ENCODE measurements around the gene PTPRR.

- no peak for TF ChIP-seq EZH2 (IDR thresholded peaks at IDR 0.05; ENCODE audit: borderline replicate concordance, insufficient read depth, low read depth, low read length, poor library complexity, severe bottlenecking)
- TF ChIP-seq, protein P1, sequence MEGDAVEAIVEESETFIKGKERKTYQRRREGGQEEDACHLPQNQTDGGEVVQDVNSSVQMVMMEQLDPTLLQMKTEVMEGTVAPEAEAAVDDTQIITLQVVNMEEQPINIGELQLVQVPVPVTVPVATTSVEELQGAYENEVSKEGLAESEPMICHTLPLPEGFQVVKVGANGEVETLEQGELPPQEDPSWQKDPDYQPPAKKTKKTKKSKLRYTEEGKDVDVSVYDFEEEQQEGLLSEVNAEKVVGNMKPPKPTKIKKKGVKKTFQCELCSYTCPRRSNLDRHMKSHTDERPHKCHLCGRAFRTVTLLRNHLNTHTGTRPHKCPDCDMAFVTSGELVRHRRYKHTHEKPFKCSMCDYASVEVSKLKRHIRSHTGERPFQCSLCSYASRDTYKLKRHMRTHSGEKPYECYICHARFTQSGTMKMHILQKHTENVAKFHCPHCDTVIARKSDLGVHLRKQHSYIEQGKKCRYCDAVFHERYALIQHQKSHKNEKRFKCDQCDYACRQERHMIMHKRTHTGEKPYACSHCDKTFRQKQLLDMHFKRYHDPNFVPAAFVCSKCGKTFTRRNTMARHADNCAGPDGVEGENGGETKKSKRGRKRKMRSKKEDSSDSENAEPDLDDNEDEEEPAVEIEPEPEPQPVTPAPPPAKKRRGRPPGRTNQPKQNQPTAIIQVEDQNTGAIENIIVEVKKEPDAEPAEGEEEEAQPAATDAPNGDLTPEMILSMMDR (IDR thresholded peaks at IDR 0.05): no peak
Observed at GRCh38 chr12:70652451-70652850, 268.1 kb downstream of the PTPRR start.

Measured in B cell (primary cell).